Spleen (tissue), 7 donors: Measurements from ENCODE around the gene ARL15.

Experiments
- POLR2A ChIP-seq, 3 donors: fragments of 450-650 bp; IDR thresholded peaks; one replicate each; pipeline ENCODE4 v1.5.1; 2017; ENCODE audit warnings: antibody characterized with exemption in 3 of 3, mild to moderate bottlenecking in 1 of 3
- POLR2AphosphoS5 ChIP-seq, 3 donors: sonication (generic); formaldehyde crosslinking; IDR thresholded peaks; one replicate each; pipeline ENCODE4 v1.5.1; 2017; ENCODE audit warnings: antibody characterized with exemption in 3 of 3
- TF ChIP-seq, protein P1 (sequence below), 11 experiments: fragments of 200-600 bp in 7 of 11; fragments of 450-650 bp in 4 of 11; sonication (generic) in 4 of 11; IDR thresholded peaks in 8 of 11; conservative IDR thresholded peaks in 3 of 11; 1 replicate in 7 of 11; 2 replicates in 4 of 11; pipeline versions ENCODE4 v1.4.0 to v1.8.0; 2016 to 2021; ENCODE audit warnings: antibody characterized with exemption in 11 of 11, inconsistent platforms in 4 of 11, mild to moderate bottlenecking in 1 of 11
- donor health status: DM: no; HTN: no; CAD: no; lungs with moderate emphysema.
- donor health status: DM: no; HTN: no; CAD: no.
- donor health status: DM: no; HTN: no; CAD: no.

DNA sequence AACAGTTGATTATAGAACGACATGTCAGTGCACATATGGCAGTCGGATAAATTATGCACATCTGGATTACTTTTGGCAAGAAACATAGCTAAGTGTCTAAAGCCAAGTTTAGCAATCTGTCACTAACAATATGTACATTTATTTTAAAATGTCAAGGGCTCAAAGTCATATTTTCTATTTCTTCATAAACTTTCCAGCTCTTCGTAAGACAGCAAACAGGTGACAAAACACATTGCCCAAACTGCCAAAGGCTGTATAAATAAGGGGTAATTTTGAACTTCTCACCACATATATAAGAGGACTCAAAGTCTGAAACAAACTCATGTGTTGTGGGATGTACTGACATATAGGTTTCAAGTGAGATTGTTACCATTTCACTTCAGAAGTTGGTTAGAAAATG lies 237.2 kb downstream of the ARL15 start:
- TF ChIP-seq, protein P1, sequence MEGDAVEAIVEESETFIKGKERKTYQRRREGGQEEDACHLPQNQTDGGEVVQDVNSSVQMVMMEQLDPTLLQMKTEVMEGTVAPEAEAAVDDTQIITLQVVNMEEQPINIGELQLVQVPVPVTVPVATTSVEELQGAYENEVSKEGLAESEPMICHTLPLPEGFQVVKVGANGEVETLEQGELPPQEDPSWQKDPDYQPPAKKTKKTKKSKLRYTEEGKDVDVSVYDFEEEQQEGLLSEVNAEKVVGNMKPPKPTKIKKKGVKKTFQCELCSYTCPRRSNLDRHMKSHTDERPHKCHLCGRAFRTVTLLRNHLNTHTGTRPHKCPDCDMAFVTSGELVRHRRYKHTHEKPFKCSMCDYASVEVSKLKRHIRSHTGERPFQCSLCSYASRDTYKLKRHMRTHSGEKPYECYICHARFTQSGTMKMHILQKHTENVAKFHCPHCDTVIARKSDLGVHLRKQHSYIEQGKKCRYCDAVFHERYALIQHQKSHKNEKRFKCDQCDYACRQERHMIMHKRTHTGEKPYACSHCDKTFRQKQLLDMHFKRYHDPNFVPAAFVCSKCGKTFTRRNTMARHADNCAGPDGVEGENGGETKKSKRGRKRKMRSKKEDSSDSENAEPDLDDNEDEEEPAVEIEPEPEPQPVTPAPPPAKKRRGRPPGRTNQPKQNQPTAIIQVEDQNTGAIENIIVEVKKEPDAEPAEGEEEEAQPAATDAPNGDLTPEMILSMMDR (IDR thresholded peaks at IDR 0.05 in 8 of 11, conservative IDR thresholded peaks at IDR 0.05 in 3 of 11) = no peak
- TF ChIP-seq POLR2A (IDR thresholded peaks at IDR 0.05) (no peak), POLR2AphosphoS5 (IDR thresholded peaks at IDR 0.05) (no peak)
